OCI-LY3 (cell line): ENCODE measurements around the gene PTPRT.

Experiments
- EZH2phosphoT487 ChIP-seq: fragments of 200-600 bp; shearing (Covaris generic); IDR thresholded peaks from 2 replicates; pipeline ENCODE4 v1.6.1; 2018; ENCODE audit warnings: antibody characterized with exemption, mixed run types, low read depth
- TF ChIP-seq, protein P1 (sequence below): fragments of 200-600, 300-600 bp; sonication (generic); IDR thresholded peaks from 2 replicates; pipeline ENCODE4 v1.5.1; 2014; ENCODE audit warnings: antibody characterized with exemption, low read length, low read depth

- TF ChIP-seq, protein P1, sequence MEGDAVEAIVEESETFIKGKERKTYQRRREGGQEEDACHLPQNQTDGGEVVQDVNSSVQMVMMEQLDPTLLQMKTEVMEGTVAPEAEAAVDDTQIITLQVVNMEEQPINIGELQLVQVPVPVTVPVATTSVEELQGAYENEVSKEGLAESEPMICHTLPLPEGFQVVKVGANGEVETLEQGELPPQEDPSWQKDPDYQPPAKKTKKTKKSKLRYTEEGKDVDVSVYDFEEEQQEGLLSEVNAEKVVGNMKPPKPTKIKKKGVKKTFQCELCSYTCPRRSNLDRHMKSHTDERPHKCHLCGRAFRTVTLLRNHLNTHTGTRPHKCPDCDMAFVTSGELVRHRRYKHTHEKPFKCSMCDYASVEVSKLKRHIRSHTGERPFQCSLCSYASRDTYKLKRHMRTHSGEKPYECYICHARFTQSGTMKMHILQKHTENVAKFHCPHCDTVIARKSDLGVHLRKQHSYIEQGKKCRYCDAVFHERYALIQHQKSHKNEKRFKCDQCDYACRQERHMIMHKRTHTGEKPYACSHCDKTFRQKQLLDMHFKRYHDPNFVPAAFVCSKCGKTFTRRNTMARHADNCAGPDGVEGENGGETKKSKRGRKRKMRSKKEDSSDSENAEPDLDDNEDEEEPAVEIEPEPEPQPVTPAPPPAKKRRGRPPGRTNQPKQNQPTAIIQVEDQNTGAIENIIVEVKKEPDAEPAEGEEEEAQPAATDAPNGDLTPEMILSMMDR, result no peak
- no peak for TF ChIP-seq EZH2phosphoT487
Observed at GRCh38 chr20:43178080-43178479, 11.6 kb downstream of the PTPRT start.
